GM21381 (cell line): ENCODE measurements around the gene SEMA4D.

Experiments
- ATAC-seq: cut with Tn5 transposase; IDR thresholded peaks from one replicate; pipeline ENCODE4 v1.9.1; 2021; ENCODE audit warnings: mild to moderate bottlenecking, moderate library complexity; ENCODE audit not compliant: unreplicated experiment

Gene SEMA4D

DNA sequence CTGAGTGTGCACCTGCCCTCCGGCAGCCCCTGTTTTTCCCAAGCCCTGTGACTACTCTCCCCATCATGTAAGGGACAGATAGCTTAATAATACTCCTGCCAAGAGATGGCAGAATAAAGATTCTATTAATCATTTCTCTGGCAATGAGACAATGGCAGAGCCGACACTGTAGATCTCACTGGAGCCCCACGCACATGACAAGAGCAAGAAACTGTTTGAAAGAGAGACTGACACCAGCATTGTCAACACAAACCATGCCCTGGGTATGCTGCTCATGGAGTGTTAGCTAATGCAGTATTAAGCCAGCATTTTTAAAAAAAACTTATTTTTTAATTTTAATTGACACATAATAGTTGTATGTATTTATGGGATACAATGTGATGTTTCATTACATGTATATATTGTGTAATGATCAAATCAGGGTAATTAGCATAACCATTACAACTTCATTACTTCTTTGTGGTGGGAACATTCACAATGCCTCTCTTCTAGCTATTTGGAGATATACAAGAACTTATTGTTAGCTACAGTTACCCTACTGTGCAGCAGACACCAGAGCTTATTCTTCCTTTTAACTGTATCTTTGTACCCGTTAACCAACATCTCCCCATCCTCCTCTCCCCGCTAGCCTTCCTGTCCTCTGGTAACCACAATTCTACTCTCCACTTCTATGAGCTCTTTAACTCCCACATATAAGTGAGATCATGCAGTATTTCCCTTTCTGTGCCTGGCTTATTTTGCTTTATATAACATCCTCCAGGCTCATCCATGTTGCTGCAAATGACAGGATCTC lies 31.5 kb upstream of the SEMA4D start:
- ATAC-seq = no peak

DNA sequence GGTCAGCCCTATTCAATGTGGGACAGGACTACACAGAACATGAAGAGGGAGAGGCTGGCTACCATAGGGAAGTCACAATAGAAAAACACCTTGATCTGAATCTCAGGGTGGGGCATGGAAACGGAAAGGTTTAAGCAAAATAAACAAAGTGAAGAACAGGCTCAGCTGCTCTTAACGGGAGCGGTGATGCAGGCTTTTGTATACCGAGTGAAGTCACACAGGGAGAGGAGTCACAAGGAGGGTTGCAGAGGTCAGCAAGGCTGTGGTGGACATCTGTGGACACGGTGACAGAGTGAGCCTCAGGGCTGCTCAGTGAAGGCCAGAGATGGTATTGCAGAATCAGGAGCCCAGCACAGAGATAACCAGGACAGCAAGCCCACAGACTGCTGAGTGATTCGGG lies 30.6 kb upstream of the SEMA4D start:
- ATAC-seq = no peak

DNA sequence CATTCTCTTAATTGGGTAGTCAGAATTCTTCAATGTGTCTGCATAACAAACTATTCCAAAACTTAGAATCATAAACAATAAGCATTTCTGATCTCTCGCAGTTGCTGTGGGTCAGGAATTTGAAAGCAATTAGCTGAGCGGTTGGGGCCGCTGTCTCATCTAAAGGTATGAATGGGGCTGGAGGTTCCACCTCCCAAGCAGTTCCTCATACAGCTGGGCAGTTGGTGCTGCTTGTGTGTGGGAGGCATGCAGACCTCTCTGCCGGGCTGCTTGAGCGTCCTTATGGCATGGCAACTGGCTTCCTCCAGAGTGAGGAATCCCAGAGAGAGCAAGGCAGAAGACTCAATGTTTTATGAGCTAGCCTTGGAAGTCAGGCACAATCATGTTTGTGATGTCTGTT lies 30.2 kb upstream of the SEMA4D start:
- ATAC-seq = no peak

DNA sequence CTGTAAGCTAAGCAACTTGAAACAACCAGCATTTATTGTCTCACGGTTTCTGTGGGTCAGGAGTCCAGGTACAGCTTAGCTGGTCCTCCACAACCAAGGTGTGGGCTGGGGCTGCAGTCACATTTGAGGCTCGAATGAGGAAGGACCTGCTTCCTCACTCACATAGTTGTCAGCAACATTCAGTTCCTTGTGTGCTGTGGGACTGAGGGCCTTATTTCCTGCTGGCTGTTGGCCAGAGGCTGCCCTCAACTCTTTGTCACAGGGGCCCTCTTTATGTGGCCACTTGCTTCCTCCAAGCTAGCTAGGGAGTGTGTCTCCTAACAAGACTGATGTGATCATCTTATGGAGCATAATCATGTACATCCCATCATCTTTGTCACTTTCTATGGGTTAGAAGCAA lies 29.2 kb upstream of the SEMA4D start:
- no peak for ATAC-seq

DNA sequence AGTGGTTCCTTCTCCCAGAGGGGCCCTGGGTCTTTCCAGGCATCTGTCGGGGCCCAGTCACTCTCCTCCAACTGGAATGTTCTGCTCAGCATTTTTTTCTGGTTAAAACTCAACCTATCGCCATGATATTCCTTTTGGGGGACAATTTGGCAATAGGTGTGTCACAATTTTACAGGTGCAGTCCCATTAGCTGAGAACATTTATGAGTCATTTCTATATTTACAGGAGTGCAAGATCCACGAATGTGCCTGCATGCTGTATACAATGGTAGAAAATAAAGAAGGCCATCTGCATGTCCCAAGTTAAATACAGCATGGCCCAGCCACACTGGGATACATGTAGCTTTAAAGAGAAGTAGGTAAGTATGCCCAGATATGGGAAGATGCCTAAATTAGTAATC lies 28.8 kb upstream of the SEMA4D start:
- ATAC-seq = no peak

DNA sequence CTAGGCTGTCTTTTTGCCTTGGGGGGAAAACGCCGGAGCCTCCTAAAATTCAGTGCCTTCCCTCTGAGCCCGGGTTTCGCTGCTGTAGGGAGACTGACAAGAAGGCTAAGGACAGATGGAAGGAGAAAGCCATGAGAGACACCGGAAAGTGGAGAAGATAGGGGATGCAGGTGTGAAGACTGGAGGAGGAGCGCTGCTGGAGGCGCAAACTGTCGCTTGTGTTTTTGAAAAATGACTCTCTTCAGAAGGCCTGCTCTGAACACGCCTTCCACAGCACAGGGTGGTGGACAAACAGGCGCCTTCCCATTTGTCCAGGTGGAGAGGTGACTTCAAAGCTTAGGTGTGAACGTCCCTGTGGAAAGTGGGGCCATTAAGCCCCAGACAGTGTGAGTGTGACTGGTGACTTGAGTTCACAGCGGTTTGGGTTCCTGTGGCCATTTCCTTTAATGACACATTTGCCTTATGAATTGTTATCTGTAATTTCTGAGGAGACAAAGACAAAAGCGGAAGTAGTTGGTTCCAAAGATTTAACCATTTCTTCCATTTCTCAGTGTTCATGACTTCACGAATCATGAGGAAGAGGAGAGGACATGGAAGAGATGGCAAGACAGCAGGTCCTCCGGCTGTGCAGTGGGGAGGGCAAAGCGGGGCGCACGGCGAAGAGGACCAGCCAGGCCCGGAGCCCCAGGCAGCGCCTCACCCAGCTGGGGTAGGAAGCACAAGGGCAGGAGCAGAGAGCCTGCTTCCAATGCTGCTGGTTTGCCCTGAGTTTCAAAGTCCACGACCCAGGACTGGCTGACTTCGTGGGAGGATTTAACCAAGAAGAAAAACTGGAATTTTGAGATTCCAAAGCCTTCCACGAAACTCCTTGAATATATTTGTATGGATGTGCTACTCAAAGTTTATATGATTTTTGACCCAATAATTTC lies 27.8 kb upstream of the SEMA4D start:
- no peak for ATAC-seq

DNA sequence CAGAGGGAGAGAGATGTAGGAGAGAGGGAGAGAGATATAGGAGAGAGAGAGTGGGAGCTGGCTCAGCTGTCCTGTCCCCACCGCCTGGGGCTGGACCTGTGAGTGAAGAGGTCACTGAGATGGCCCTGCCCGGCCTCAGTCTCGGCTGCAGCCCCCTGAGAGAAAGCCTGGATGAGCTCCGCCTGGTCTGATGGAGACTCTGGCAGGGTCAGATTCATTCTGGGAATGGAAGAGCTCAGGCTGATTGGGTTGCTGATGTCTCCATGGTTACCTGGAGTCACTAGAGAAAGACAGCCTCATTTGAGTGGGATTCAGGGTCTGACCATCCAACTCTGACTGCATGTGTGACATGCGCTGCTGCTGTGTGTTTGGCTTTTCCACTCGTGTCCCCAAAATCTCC lies 27.1 kb upstream of the SEMA4D start:
- ATAC-seq = no peak

DNA sequence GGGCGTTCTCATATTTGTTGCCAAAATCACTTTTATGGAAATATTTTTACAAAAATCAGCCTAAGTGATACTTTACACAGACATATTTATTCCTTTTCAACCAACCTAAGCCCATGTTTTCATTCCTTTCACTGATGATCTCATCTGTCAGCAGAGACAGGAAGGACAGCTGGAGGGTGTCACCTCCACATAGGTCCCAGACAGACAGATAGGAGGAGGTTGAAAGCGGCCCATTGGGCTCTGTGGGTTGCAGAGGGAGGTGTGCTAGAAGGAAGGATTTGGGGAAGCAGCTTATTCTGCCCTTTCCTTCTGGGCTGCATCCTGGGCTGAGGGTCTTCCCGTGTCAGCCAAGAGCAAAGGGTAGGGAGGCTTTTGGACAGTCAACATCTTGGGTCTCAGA lies 26.0 kb upstream of the SEMA4D start:
- no peak for ATAC-seq

DNA sequence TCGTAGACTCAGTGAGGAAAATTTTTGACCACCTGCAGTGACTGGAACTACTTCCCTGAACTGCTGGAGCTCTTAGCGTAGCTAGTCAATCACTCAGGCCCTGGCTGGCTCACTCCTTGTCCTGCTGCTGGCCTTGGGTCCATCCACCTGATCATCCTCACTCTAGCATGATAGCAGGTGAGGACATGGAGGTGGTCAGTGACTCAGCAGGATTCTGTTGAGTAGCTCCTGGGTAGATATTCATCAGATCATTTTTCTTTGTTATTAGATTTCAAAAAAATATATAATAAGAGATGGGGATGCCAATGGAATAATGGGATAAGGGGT lies 25.0 kb upstream of the SEMA4D start:
- no peak for ATAC-seq

DNA sequence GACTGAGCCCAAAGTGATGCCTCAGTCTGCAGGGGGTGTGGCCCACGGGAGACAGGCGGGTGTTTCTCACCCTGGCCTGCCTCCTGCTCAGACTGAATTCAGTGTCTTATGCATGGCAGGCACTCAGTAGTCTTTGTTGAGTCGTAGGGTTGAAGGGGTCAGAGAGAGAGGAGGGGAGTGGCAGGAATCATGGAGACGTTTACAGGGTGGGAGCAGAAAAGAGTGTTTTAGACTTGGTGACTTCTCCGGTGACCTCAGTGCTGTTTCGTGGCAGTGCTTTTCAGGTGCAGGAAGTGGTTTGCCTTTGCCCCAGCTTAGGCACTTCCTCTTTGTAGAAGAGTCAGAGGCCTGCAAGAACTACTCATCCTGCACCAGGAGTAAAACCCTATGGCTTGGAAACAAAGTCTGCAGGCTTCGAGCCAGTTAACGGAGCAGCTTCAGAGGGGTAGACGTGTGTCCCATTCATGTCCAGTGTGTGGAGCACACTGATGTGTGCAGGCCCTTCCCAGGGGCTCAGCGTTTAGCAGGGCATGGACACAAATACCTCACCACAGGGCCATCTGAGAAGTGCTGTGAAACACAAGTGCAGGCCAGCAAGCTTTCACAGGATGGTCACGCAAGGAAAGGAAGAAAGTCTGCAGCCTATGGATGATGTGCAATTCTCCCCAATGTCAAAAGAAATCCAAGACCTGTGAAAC lies 24.5 kb upstream of the SEMA4D start:
- ATAC-seq = peak; percentile 91

DNA sequence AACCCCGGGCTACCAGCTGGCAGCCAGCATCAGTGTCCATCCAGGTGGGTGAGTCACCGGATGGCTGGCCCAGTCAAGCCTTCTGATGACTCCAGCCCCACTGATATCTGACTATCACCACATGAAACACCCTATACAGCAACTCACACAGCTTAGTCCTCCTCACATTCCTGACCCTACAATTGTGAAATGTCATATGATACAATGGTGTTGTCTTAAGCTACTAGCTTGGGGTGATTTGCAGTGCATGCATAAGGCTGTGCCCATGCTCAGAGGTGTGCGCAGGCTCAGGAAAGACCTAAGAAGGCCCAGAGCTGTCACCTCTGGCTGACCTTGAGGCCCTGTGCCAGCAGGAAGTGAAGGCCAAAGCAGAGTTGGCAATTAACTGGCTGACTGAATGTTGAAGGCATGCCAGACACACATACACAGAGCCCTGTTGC lies 21.5 kb upstream of the SEMA4D start:
- no peak for ATAC-seq

DNA sequence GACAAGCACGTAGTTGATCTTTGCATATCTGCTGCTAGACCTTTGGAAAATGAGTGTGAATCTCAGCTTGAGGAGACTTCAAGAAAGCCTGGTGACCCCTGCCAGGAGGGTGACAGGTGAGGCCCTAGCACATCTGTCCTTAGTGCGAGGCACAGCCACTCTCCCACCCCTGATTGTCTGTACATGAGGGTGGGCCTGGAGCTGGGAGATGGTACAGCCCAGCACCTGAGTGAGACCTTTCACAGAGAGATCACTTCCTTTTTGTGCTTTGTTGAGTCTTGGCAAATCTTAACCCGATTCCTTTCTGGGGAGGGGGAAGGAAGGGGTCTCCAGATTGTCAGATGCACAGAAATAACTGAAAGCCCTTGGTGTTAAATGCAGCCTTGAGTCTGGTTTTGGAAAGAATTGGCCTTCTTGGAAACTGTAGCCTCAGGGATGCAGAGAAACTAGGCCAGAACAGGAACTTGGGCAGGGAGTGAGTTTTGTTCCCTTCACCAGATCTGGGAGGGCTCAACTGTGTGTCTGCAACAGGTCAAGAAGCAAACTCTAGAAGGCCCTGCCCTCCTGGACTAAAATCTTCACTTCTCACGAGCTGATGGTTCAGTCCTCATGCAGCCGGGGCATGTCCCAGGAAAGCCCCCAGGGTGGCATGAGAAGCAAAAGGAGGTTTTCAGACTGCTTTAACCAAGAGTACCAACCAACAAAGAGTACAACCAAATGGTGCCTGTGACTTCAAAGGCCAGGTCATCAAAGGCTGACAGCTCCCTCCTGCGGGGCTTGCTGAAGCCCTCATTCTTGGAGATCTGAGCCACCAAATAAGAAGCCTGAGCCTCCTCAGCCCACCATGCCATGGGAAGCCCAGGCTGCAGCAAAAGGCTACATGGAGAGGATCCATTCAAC lies 20.8 kb upstream of the SEMA4D start:
- no peak for ATAC-seq

DNA sequence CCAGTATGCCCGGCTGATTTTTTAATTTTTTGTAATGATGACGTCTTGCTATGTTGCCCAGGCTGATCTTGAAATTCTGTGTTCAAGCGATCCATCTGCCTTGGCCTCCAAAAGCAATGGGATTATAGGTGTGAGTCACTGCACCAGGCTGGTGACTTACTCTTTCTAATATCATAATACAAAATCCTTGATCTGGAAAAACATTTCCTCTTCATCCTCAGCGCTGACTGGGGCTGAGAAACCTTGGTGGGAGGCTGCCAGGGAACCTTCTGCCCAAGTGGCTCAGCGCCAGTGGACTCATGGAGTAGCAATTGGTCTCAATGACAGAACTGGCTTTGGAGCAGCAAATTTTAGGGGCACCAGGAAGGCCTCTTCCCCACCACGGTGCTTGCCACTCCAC lies 17.5 kb upstream of the SEMA4D start:
- no peak for ATAC-seq

DNA sequence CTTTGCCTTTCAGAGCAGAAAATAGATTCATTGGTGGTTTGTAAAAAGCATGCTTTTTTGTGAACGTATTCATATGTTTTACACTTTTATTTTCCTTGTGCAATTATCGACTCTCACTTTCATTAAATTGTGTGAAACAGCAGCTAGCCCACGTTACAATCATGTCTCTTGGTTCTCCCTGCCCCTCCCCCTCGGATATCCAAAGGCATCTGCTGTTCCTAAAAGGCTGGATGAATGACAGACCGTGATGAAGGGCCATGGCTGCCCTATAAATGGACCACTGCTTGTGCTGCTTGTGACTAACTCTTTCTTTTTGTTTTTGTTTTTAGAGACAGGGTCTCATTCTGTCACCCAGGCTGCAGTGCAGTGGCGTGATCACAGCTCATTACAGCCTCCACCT lies 17.0 kb upstream of the SEMA4D start:
- ATAC-seq = no peak

DNA sequence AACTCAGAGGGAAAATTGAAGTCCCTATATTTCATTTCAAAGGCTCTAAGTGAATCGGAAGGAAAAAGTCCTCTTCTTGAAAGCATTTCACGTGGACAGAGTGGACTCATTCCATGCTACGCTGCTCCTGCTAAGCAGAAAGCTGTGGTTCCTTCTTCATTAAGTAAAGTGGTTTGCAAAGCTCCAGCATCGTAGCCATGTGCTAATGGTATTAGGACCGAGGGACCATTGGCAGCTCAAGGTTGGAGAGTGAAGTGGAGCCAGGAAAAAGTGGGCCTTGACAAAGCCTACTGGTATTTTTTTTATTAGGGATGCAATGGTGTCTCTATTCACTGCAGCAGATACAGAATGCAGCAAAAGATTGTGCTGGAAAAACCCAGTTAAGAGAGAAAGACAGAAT lies 16.4 kb upstream of the SEMA4D start:
- ATAC-seq = no peak

DNA sequence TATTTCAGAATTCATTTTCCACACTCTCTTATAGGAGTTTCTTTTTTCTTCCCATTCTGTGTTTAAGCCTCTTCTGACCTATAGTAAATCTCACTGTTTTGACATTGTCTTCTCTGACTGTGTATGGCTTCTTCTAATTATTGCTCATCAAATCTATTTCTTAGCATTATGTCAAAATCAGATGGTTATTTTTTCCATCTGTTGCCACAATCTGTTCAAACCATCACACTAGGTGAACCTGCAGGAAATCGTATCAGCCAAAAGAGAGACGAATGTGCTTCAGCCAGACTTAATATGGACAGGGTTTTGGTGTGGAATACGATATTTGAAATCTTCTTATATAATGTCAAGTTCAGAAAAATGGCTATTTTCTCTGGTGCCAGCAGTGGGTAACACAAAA lies 15.9 kb upstream of the SEMA4D start:
- no peak for ATAC-seq

DNA sequence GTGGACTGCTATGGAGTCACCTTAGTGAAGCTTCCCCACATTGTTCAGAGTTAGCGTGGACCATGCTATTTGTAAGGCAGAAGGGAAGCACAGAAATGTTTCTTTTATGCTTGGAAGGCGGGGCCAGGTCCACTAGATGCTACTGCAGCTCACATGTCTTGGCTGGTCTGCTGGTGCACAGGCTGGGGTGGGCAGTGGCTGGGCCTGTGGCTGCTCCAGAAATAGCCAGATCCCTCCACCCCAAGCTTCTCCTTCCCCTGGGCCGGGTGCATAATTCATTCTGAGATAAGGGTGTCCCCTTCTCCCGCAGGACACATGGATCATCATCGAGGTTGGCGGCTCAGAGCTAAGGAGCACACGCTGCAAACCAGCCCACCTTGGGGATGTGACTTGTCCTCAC lies 14.5 kb upstream of the SEMA4D start:
- ATAC-seq = no peak

DNA sequence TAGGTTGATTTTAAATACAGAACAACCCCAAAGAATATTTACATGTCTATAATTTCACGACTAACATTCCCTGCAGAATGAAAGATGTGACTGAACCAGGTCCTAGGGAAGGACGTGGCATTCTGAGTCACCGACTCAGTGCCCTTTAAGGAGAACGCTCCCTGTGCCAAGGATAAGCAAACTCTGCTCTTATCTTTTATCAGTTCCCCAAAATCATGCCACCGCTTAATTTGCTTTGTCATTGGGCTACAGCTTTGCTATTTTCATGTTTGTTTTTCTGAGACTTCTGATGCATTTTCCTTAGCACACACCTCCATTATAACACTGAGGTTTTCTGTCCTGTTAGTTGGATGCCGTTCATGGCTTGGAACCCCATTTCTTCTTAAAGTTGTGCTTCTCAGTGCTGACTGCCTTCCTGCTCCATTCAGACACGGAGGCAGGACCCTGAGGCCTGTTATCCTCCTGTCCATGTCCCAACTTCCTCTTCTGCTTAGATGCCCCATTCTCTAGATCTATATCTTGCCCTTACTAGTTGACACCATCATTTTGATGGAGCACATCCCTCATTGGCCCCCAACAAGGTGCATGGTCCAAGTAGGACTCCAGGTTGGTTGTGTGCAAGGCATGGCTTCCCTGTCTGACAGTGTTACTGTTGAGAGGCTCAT lies 11.2 kb upstream of the SEMA4D start:
- no peak for ATAC-seq

DNA sequence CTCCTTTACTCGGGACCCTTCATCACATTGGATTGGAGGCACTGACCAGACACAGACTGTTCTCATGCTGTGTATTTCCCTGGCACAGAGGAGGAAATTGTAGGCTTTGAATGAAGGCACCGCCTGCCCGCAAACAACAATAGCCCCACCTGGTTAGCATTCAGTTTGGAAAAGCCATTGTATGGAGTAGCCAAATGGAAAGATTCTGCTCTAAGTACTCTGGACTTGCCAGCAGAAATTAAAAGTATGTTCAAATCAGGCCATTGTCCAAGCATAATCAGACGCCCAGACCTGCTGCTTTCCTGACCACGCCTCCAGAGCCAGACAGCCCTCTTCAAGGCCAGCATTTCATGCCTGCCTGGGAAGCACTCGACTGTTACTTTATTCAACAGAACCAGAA lies 8.0 kb upstream of the SEMA4D start:
- ATAC-seq = no peak

DNA sequence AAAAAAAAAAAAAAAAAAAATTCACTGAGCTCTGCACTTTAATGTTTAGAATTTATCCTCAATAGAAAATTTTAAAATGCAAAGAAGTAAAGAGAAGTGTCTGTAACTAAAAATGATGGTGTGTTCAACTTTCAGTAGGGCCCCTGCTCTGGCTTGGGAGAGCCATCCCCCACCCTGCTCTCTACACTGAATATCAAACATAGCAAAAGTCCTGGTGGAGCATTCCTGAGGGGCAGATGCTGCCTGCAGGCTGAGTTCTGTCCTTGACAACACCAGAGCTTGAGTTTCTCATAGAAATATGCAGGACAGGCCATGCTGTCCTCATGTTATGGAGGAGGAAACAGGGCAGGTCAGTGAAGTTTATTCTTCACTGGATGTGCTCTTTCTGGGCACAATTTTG lies 7.1 kb upstream of the SEMA4D start:
- ATAC-seq = no peak
